ENCODE results near the gene CTAG1B. TPM values are rescaled to one million over a fixed set of nuclear protein-coding genes. Genes with fewer than 3 reads are reported as not detected.

CTAG1B gene
- total RNA-seq, 1 donor from 2014 or later: not detected

DNA sequence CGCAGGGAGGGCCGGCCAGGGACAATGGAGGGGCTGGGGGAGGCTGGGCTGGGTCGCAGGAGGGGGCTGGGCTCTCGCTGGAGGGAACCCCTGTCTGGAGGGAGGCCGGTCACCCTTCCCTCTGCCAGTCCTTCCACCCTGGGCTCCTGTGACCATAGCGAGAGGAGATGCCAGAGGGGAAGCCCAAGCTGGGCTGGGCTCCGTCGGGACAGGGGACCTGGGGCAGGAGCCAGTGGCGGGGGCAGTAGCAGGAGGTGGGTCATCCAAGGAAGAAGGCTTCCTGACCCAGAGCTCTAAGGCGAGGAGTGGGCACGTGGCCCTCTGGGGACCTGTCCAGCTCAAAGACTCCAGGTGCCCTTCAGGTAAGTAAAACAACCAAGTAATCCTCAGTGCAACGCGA is 16.9 kb downstream of the CTAG1B start:
- no peak for DNase-seq (ENCODE audit: low spot score)
- Mint-ChIP-seq H3K36me3 (ENCODE audit: low read depth, unreplicated experiment) (no peaks in the 10 kb centered on the region), H3K27ac (ENCODE audit: unreplicated experiment) (no peak overlapping the region), H3K9me3 (ENCODE audit: unreplicated experiment) (no peaks in the 10 kb centered on the region), H3K4me1 (ENCODE audit: unreplicated experiment) (peaks cover 2% of the 10 kb centered on the region), H3K4me3 (ENCODE audit: unreplicated experiment) (no peak overlapping the region), H3K27me3 (ENCODE audit: unreplicated experiment) (peaks cover 6% of the 10 kb centered on the region)
- TF ChIP-seq CTCF (IDR thresholded peaks at IDR 0.05; ENCODE audit: unreplicated experiment): no peak

GRCh38 chrX:154600759-154601374 is 18.2 kb downstream of the CTAG1B start:
- Mint-ChIP-seq H3K36me3 (ENCODE audit: low read depth, unreplicated experiment) (no peaks in the 10 kb centered on the region), H3K27ac (ENCODE audit: unreplicated experiment) (no peak overlapping the region), H3K9me3 (ENCODE audit: unreplicated experiment) (no peaks in the 10 kb centered on the region), H3K4me3 (ENCODE audit: unreplicated experiment) (no peak overlapping the region), H3K4me1 (ENCODE audit: unreplicated experiment) (peaks cover 2% of the 10 kb centered on the region), H3K27me3 (ENCODE audit: unreplicated experiment) (peaks cover 2% of the 10 kb centered on the region)
- no peak for TF ChIP-seq CTCF (IDR thresholded peaks at IDR 0.05; ENCODE audit: unreplicated experiment)
- DNase-seq (ENCODE audit: low spot score): no peak

DNA sequence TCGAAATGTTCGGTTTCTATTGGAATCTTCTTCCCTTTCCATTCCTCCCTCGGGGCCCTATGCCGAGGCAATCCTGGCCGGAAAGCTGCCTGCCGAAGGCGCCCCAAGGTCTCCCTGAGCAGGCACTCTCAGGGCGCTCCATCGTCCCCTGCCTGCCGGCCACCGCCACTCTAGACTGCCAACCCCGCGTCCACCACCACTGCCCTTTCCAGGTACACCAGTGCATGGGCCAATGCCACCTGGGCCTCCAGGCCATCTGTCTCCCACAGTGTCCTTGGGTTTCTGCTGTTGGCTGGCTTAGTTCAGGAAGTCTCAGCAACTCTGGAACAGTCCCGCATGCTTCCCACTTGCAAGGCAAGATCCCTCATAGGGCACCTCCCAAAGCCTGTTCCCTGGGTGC is 19.6 kb downstream of the CTAG1B start:
- H3K4me1 Mint-ChIP-seq (ENCODE audit: unreplicated experiment): peaks cover 2% of the 10 kb centered on the region
- no peak for DNase-seq (ENCODE audit: low spot score)
- no peak for TF ChIP-seq CTCF (IDR thresholded peaks at IDR 0.05; ENCODE audit: unreplicated experiment)
- no peak overlapping the region for H3K27ac Mint-ChIP-seq (ENCODE audit: unreplicated experiment)
- peaks cover 2% of the 10 kb centered on the region for H3K27me3 Mint-ChIP-seq (ENCODE audit: unreplicated experiment)
- H3K36me3 Mint-ChIP-seq (ENCODE audit: low read depth, unreplicated experiment): no peaks in the 10 kb centered on the region
- no peaks in the 10 kb centered on the region for H3K9me3 Mint-ChIP-seq (ENCODE audit: unreplicated experiment)
- H3K4me3 Mint-ChIP-seq (ENCODE audit: unreplicated experiment): no peak overlapping the region

- peaks cover 2% of the 10 kb centered on the region for H3K4me1 Mint-ChIP-seq (ENCODE audit: unreplicated experiment)
- no peak overlapping the region for H3K4me3 Mint-ChIP-seq (ENCODE audit: unreplicated experiment)
- no peak for DNase-seq (ENCODE audit: low spot score)
- no peaks in the 10 kb centered on the region for H3K36me3 Mint-ChIP-seq (ENCODE audit: low read depth, unreplicated experiment)
- H3K27me3 Mint-ChIP-seq (ENCODE audit: unreplicated experiment): peaks cover 2% of the 10 kb centered on the region
- TF ChIP-seq CTCF (IDR thresholded peaks at IDR 0.05; ENCODE audit: unreplicated experiment): no peak
- H3K9me3 Mint-ChIP-seq (ENCODE audit: unreplicated experiment): no peaks in the 10 kb centered on the region
- no peak overlapping the region for H3K27ac Mint-ChIP-seq (ENCODE audit: unreplicated experiment)
These were observed 20.4 kb downstream of the CTAG1B start for GRCh38 chrX:154598656-154599055.

DNA sequence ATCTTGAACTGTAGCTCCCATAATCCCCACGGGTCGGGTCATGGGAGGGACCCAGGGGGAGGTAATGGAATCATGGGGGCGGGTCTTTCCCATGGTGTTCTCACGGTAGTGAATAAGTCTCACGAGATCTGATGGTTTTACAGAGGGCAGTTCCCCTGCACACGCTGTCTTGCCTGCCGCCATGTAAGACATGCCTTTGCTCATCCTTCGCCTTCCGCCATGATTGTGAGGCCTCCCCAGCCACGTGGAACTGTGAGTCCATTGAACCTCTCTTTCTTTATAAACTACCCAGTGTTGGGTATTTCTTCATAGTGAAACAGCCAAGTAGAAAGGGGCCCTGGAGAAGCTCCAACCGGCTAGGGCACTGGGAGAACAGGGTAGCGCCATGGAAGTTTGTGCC is 21.9 kb downstream of the CTAG1B start:
- no peaks in the 10 kb centered on the region for H3K9me3 Mint-ChIP-seq (ENCODE audit: unreplicated experiment)
- H3K36me3 Mint-ChIP-seq (ENCODE audit: low read depth, unreplicated experiment): no peaks in the 10 kb centered on the region
- TF ChIP-seq CTCF (IDR thresholded peaks at IDR 0.05; ENCODE audit: unreplicated experiment): no peak
- no peak overlapping the region for H3K27ac Mint-ChIP-seq (ENCODE audit: unreplicated experiment)
- no peak overlapping the region for H3K4me3 Mint-ChIP-seq (ENCODE audit: unreplicated experiment)
- H3K27me3 Mint-ChIP-seq (ENCODE audit: unreplicated experiment): peaks cover 3% of the 10 kb centered on the region
- no peak for DNase-seq (ENCODE audit: low spot score)
- H3K4me1 Mint-ChIP-seq (ENCODE audit: unreplicated experiment): peaks cover 2% of the 10 kb centered on the region

All from endothelial cell (in vitro differentiated cells).